ENCODE results near the gene CHST6.

- TF ChIP-seq POLR2AphosphoS5 (IDR thresholded peaks at IDR 0.05; ENCODE audit: low read length) (no peak), ATF2 (IDR thresholded peaks at IDR 0.05; ENCODE audit: low read length) (no peak), EZH2 (IDR thresholded peaks at IDR 0.05; ENCODE audit: borderline replicate concordance, control insufficient read depth, low read depth, low read length) (no peak), E4F1 (IDR thresholded peaks at IDR 0.05; ENCODE audit: borderline replicate concordance, partially characterized antibody) (no peak), CTCF (IDR thresholded peaks at IDR 0.05 in 2 of 3, conservative IDR thresholded peaks at IDR 0.05 in 1 of 3; ENCODE audit: control insufficient read depth in 2 of 3, extremely low read depth in 1 of 3, insufficient read depth in 1 of 3, low read depth in 3 of 3, low read length in 3 of 3) (no peak), SP1 (IDR thresholded peaks at IDR 0.05; ENCODE audit: low read depth, low read length) (no peak), EGR1 (IDR thresholded peaks at IDR 0.05; ENCODE audit: borderline replicate concordance in 1 of 2, low read depth in 2 of 2, low read length in 2 of 2) (no peak), ZSCAN29 (IDR thresholded peaks at IDR 0.05) (no peak), NR2C2 (IDR thresholded peaks at IDR 0.05; ENCODE audit: borderline replicate concordance, control insufficient read depth, insufficient read length, low read depth) (no peak), ETV6 (conservative IDR thresholded peaks at IDR 0.05 in 1 of 2, IDR thresholded peaks at IDR 0.05 in 1 of 2; ENCODE audit: borderline replicate concordance in 1 of 2, low read depth in 1 of 2) (no peak)
Observed at GRCh38 chr16:75529959-75530358, 34.7 kb upstream of the CHST6 start.

All from GM12878 (cell line).